SK-N-SH (cell line): ENCODE results near the gene S100A16. TPM values are rescaled to one million over a fixed set of nuclear protein-coding genes. Genes with fewer than 3 reads are reported as not detected.

Source experiments
- CTCF ChIA-PET: fragments of 300-600, 350-600 bp; formaldehyde crosslinking; extraction: SDS; loops from one replicate; lab custom pipeline; 2021; lab: Yijun Ruan, JAX
- POLR2A ChIA-PET: fragments of 350-600 bp; sonication (Branson Sonifier 250); formaldehyde crosslinking; extraction: SDS; loops from one replicate; lab custom pipeline; 2020; ENCODE audit warnings: antibody characterized with exemption, inconsistent platforms; lab: Yijun Ruan, JAX
- DNase-seq: peaks from one replicate; pipeline ENCODE4 v3.0.0; 2012
- H2AFZ ChIP-seq: fragments of 200-600 bp; sonication (generic); 2 replicates; pipeline ENCODE4 v1.8.1; 2016; ENCODE audit warnings: antibody characterized with exemption, mild to moderate bottlenecking, low read depth
- H3F3A ChIP-seq: fragments of 200-600 bp; sonication (generic); replicated peaks from 2 replicates; pipeline ENCODE3; 2016; ENCODE audit warnings: antibody characterized with exemption, mild to moderate bottlenecking; ENCODE audit not compliant: insufficient read depth
- H3K27ac ChIP-seq, 2 experiments: fragments of 200-500 bp in 1 of 2; fragments of 200-600 bp in 1 of 2; sonication (Bioruptor generic) in 1 of 2; sonication (generic), shearing (Covaris generic) in 1 of 2; 2 replicates each; pipeline versions ENCODE4 v1.5.1 to v1.6.1; 2014 to 2016; ENCODE audit warnings: low read depth in 2 of 2, inconsistent platforms in 1 of 2, low read length in 1 of 2, mild to moderate bottlenecking in 1 of 2, mixed read lengths in 1 of 2
- H3K27me3 ChIP-seq: fragments of 200-600 bp; sonication (generic), shearing (Covaris generic); 2 replicates; pipeline ENCODE4 v1.6.1; 2016; ENCODE audit warnings: mixed run types; ENCODE audit not compliant: insufficient read depth
- H3K36me3 ChIP-seq, 2 experiments: fragments of 200-500 bp in 1 of 2; fragments of 200-600 bp in 1 of 2; sonication (Bioruptor generic) in 1 of 2; sonication (generic) in 1 of 2; replicated peaks in 1 of 2; 2 replicates each; pipeline versions ENCODE3 to v1.5.1; 2014 to 2016; ENCODE audit warnings: low read length in 1 of 2, mild to moderate bottlenecking in 1 of 2; ENCODE audit not compliant: insufficient read depth in 2 of 2, control insufficient read depth in 1 of 2
- H3K4me1 ChIP-seq, 2 experiments: fragments of 200-500 bp in 1 of 2; fragments of 200-600 bp in 1 of 2; sonication (Bioruptor generic) in 1 of 2; sonication (generic), shearing (Covaris generic) in 1 of 2; 2 replicates each; pipeline versions ENCODE4 v1.5.1 to v1.6.1; 2014 to 2016; ENCODE audit warnings: low read depth in 1 of 2, low read length in 1 of 2, mixed run types in 1 of 2; ENCODE audit not compliant: insufficient read depth in 2 of 2, control insufficient read depth in 1 of 2
- H3K4me2 ChIP-seq: fragments of 200-600 bp; sonication (generic), shearing (Covaris generic); 2 replicates; pipeline ENCODE4 v1.6.1; 2017; ENCODE audit warnings: mixed run types
- H3K4me3 ChIP-seq, 2 experiments: fragments of 200-500 bp in 1 of 2; fragments of 200-600 bp in 1 of 2; sonication (Bioruptor generic) in 1 of 2; sonication (generic), shearing (Covaris generic) in 1 of 2; 2 replicates each; pipeline versions ENCODE4 v1.5.1 to v1.8.1; 2014 to 2016; ENCODE audit warnings: low read depth in 2 of 2, inconsistent platforms in 1 of 2, low read length in 1 of 2, mild to moderate bottlenecking in 1 of 2, mixed read lengths in 1 of 2, moderate library complexity in 1 of 2
- H3K79me2 ChIP-seq: fragments of 200-600 bp; sonication (generic); 2 replicates; pipeline ENCODE4 v1.8.1; 2017; ENCODE audit warnings: mild to moderate bottlenecking; ENCODE audit not compliant: insufficient read depth
- H3K9ac ChIP-seq: fragments of 200-600 bp; sonication (generic); 2 replicates; pipeline ENCODE4 v1.6.1; 2017; ENCODE audit warnings: mixed run types
- H3K9me2 ChIP-seq: fragments of 200-600 bp; sonication (generic); 2 replicates; pipeline ENCODE4 v1.6.1; 2017; ENCODE audit warnings: mixed run types
- H3K9me3 ChIP-seq: fragments of 200-600 bp; sonication (generic); 2 replicates; pipeline ENCODE4 v1.6.1; 2017; ENCODE audit warnings: mixed run types, mild to moderate bottlenecking, moderate library complexity
- H4K20me1 ChIP-seq: fragments of 200-600 bp; sonication (generic); 2 replicates; pipeline ENCODE4 v1.6.1; 2017; ENCODE audit warnings: mild to moderate bottlenecking, mixed run types; ENCODE audit not compliant: insufficient read depth
- ELF1 ChIP-seq: IDR thresholded peaks from 2 replicates; pipeline ENCODE4 v1.4.0; 2012
- EP300 ChIP-seq, 2 experiments: IDR thresholded peaks; 2 replicates each; pipeline versions ENCODE4 v1.4.0 to v1.6.1; 2012; ENCODE audit warnings: borderline replicate concordance in 1 of 2, low read depth in 1 of 2, low read length in 1 of 2
- FOSL2 ChIP-seq: IDR thresholded peaks from 2 replicates; pipeline ENCODE4 v1.4.0; 2012; ENCODE audit warnings: low read depth, mild to moderate bottlenecking, moderate library complexity, borderline replicate concordance
- JUND ChIP-seq: IDR thresholded peaks from 2 replicates; pipeline ENCODE4 v1.4.0; 2012
- MAX ChIP-seq: IDR thresholded peaks from 2 replicates; pipeline ENCODE4 v1.4.0; 2012; ENCODE audit warnings: low read depth
- MEF2A ChIP-seq: IDR thresholded peaks from 2 replicates; pipeline ENCODE4 v1.4.0; 2012; ENCODE audit warnings: low read depth, borderline replicate concordance
- MXI1 ChIP-seq: IDR thresholded peaks from 2 replicates; pipeline ENCODE4 v1.6.1; 2012; ENCODE audit warnings: mild to moderate bottlenecking, low read depth, low read length, improper control_type of control experiment
- NFIC ChIP-seq: IDR thresholded peaks from 2 replicates; pipeline ENCODE4 v1.4.0; 2012; ENCODE audit warnings: borderline replicate concordance
- POLR2AphosphoS5 ChIP-seq: IDR thresholded peaks from 2 replicates; pipeline ENCODE4 v1.6.1; 2012; ENCODE audit warnings: low read depth, low read length
- RXRA ChIP-seq: IDR thresholded peaks from 2 replicates; pipeline ENCODE4 v1.4.0; 2012; ENCODE audit warnings: low read depth, mild to moderate bottlenecking, borderline replicate concordance
- SIN3A ChIP-seq: IDR thresholded peaks from 2 replicates; pipeline ENCODE4 v1.6.1; 2012; ENCODE audit warnings: low read depth, mild to moderate bottlenecking, low read length, moderate library complexity, borderline replicate concordance
- TAF1 ChIP-seq: IDR thresholded peaks from 2 replicates; pipeline ENCODE4 v1.6.1; 2012; ENCODE audit warnings: low read depth, mild to moderate bottlenecking, low read length, moderate library complexity, borderline replicate concordance
- TEAD4 ChIP-seq: IDR thresholded peaks from 2 replicates; pipeline ENCODE4 v1.4.0; 2012; ENCODE audit warnings: mild to moderate bottlenecking, borderline replicate concordance; ENCODE audit not compliant: insufficient read depth
- USF2 ChIP-seq: fragments of 150-350 bp; IDR thresholded peaks from 2 replicates; pipeline ENCODE4 v1.6.1; 2017; ENCODE audit warnings: antibody characterized with exemption, low read length, low read depth, borderline replicate concordance
- WGBS: methylation state at CpG from one replicate; pipeline ENCODE4 v1.1.6; 2017; ENCODE audit warnings: low lambda C conversion rate; 5-methylcytosine and 5-hydroxymethylcytosine counted together
- polyA plus RNA-seq, 3 experiments: library from polyadenylated mRNA; depleted of rRNA; stranded (reverse); fragments of >200 nt; gene quantifications; 2 replicates each; pipeline ENCODE4 v1.2.3, GENCODE V29; 2012

Gene S100A16
- polyA plus RNA-seq, 1 of the 3 experiments (the other 2 are of a cell fraction) = 512 TPM

- H3K36me3 ChIP-seq = no peaks in the 10 kb centered on the region
- no peak overlapping the region for H3K27ac ChIP-seq
- peaks cover 23% of the 10 kb centered on the region for H3K79me2 ChIP-seq
- TF ChIP-seq TAF1 (no peak), SIN3A (no peak), MXI1 (no peak), USF2 (no peak), MEF2A (no peak), RXRA (no peak)
- POLR2A ChIA-PET = interaction anchor here (1.5 kb wide), 1 partner anchor 24 kb away, joined by 5 read pairs; the partner anchor contains the start of gene S100A6
- H4K20me1 ChIP-seq = no peaks in the 10 kb centered on the region
- no peak overlapping the region for H2AFZ ChIP-seq
- no peak for DNase-seq
- no peak overlapping the region for H3K4me3 ChIP-seq
- no peak overlapping the region for H3K9ac ChIP-seq
- CTCF ChIA-PET = interaction anchor here (0.7 to 7.2 kb wide), 6 partner anchors 9 to 208 kb away, joined by 3 to 81 read pairs (median 10); no protein-coding TSS in a partner anchor
- no peak overlapping the region for H3K4me2 ChIP-seq
- H3K27me3 ChIP-seq = no peaks in the 10 kb centered on the region
- H3K9me2 ChIP-seq = no peaks in the 10 kb centered on the region
- H3K4me1 ChIP-seq = peaks cover 3 to 15% of the 10 kb centered on the region in 2 experiments; a peak in 3 of 4 replicates
- WGBS = 94% methylated on average over 2 of the region's 2 CpGs
- no peaks in the 10 kb centered on the region for H3K9me3 ChIP-seq
- H3F3A ChIP-seq = no peaks in the 10 kb centered on the region
These were observed 52.7 kb downstream of the S100A16 start for GRCh38 chr1:153560241-153560640.

- H3K9ac ChIP-seq = no peak overlapping the region
- CTCF ChIA-PET = interaction anchor here (1.1 to 5.9 kb wide), 5 partner anchors 11 to 63 kb away, joined by 3 to 26 read pairs (median 5); no protein-coding TSS in a partner anchor
- no peaks in the 10 kb centered on the region for H3F3A ChIP-seq
- H3K4me1 ChIP-seq = peaks cover 9 to 16% of the 10 kb centered on the region in 2 experiments; a peak in 2 of 4 replicates
- H3K9me3 ChIP-seq = no peaks in the 10 kb centered on the region
- H2AFZ ChIP-seq = no peak overlapping the region
- H3K9me2 ChIP-seq = no peaks in the 10 kb centered on the region
- no peaks in the 10 kb centered on the region for H4K20me1 ChIP-seq
- TF ChIP-seq ELF1 = no peak
- no peak for TF ChIP-seq NFIC
- TF ChIP-seq POLR2AphosphoS5 = no peak
- TF ChIP-seq MXI1 = no peak
- no peak for TF ChIP-seq TEAD4
- TF ChIP-seq MAX = no peak
- TF ChIP-seq FOSL2 = no peak
- TF ChIP-seq USF2 = no peak
- no peak for TF ChIP-seq TAF1
- no peak for TF ChIP-seq EP300 (IDR thresholded peaks at IDR 0.05; ENCODE audit: borderline replicate concordance in 1 of 2, low read depth in 1 of 2, low read length in 1 of 2)
- TF ChIP-seq JUND = no peak
- TF ChIP-seq, all 33 proteins: peak for 0
- Histone ChIP-seq H3K4me3 (no peak overlapping the region), H3K27ac (no peak overlapping the region), H3K36me3 (no peaks in the 10 kb centered on the region), H3K27me3 (no peaks in the 10 kb centered on the region), H3K79me2 (peaks cover 4% of the 10 kb centered on the region; the same call in 1 of the 2 replicates), H3K4me2 (no peak overlapping the region)
- no peak for DNase-seq
- POLR2A ChIA-PET = no interaction called here
- WGBS = 87% methylated on average over 3 of the region's 3 CpGs
These were observed 55.1 kb downstream of the S100A16 start for GRCh38 chr1:153557877-153558276.

Other genes with a start within 250 kb of the S100A16 start
- not detected in 2 replicates for gene S100A12, start 237.5 kb downstream of the S100A16 start, polyA plus RNA-seq (2012; rRNA removed)
- not detected in 2 replicates for gene S100A8, start 222.1 kb downstream of the S100A16 start, polyA plus RNA-seq (2012; rRNA removed)
- gene S100A7A, start 196.6 kb downstream of the S100A16 start, polyA plus RNA-seq (2012; rRNA removed) = not detected in 2 replicates
- not detected in 2 replicates for gene S100A7, start 152.5 kb downstream of the S100A16 start, polyA plus RNA-seq (2012; rRNA removed)
- 844 and 895 TPM in 2 replicates for gene S100A6, start 77.1 kb downstream of the S100A16 start, polyA plus RNA-seq (2012; rRNA removed)
- 0.15 TPM in 1 of 2 replicates, not detected in the other for gene S100A5, start 72.2 kb downstream of the S100A16 start, polyA plus RNA-seq (2012; rRNA removed)
- 24.6 and 25.4 TPM in 2 replicates for gene S100A4, start 67.3 kb downstream of the S100A16 start, polyA plus RNA-seq (2012; rRNA removed)
- gene S100A3, start 63.9 kb downstream of the S100A16 start, polyA plus RNA-seq (2012; rRNA removed) = 11.8 and 13.1 TPM in 2 replicates
- 27.3 and 31.4 TPM in 2 replicates for gene S100A2, start 47.3 kb downstream of the S100A16 start, polyA plus RNA-seq (2012; rRNA removed)
- 0.15 TPM in 1 of 2 replicates, not detected in the other for gene S100A14, start 3.2 kb upstream of the S100A16 start, polyA plus RNA-seq (2012; rRNA removed)
- gene S100A13, start 14.4 kb upstream of the S100A16 start, polyA plus RNA-seq (2012; rRNA removed) = 12.3 and 17.1 TPM in 2 replicates
- gene S100A1, start 15.3 kb upstream of the S100A16 start, polyA plus RNA-seq (2012; rRNA removed) = 0.18 TPM in 1 of 2 replicates, not detected in the other
- 76.7 and 84.9 TPM in 2 replicates for gene CHTOP, start 20.9 kb upstream of the S100A16 start, polyA plus RNA-seq (2012; rRNA removed)
- 57.6 and 61.7 TPM in 2 replicates for gene SNAPIN, start 45.6 kb upstream of the S100A16 start, polyA plus RNA-seq (2012; rRNA removed)
- gene ILF2, start 57.9 kb upstream of the S100A16 start, polyA plus RNA-seq (2012; rRNA removed) = 189 and 236 TPM in 2 replicates
- 0.05 and 0.12 TPM in 2 replicates for gene NPR1, start 65.6 kb upstream of the S100A16 start, polyA plus RNA-seq (2012; rRNA removed)
- gene INTS3, start 114.9 kb upstream of the S100A16 start, polyA plus RNA-seq (2012; rRNA removed) = 64.3 and 80.9 TPM in 2 replicates
- 7.6 and 9.0 TPM in 2 replicates for gene SLC27A3, start 162.3 kb upstream of the S100A16 start, polyA plus RNA-seq (2012; rRNA removed)